GM15510 (cell line): Measurements from ENCODE around the gene TLE7.

Experiments
- POLR2A ChIP-seq: IDR thresholded peaks from 3 replicates; pipeline ENCODE4 v1.6.1; 2011; ENCODE audit warnings: borderline replicate concordance; ENCODE audit not compliant: insufficient read length; ENCODE audit errors: extremely low read depth

Gene TLE7

DNA sequence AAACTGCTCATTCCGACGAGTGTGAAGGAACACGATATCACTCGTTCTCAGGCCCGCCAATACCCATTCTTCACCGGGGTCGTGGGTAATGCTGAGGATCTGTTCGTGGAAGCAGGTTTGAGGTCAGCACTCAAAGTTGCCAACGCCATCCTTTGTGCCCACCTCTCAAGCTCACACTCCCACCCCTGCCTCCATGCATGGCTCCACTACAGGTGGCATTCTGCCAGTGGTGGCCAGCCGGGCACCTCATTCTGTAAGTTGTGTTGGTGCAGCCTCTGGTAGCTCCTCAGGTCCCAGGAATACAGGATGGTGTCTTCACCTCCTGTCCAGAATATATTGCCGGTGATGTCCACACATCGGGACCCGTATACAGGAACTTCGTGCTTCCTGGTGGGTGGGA, 10.7 kb downstream of the TLE7 start:
- TF ChIP-seq POLR2A, result no peak

GRCh38 chr16:71430744-71431143, 11.1 kb downstream of the TLE7 start:
- no peak for TF ChIP-seq POLR2A

DNA sequence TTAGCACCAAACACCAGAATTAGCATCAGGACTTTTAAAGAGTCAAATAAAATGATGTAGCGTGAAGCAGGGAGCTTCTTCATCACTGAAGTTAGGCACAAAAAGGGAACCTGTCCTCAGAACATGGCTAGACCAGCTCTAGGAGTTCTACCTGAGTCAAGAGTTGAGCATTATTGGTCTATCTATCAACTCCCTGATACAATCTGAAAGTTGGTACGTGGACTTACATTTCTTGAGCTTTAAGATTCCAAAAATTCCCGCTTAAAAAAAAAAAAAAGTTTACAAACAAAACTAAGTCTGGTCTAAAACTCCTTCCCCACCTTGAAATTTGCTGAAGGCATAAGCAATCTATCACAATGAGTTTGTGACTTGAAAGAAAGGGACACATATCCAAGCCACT, 12.3 kb downstream of the TLE7 start:
- TF ChIP-seq POLR2A, result no peak

DNA sequence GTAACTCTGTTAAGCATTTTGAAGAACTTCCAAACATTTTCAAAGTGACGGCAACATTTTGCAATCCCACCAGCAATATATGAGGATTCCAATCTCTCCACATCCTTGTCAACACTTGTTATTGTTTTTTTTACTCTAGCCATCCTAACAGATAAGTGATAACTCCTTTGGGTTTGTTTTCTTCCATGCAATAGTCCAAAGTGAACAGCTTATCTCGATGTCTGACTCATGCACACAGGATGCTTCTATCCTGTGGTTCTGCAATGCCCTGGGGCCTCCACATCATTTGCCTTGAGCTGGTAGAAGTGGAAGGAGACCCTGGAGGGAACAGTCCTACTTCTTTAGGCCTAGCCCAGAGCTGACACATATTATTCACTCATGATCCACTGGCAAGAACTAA, 13.0 kb downstream of the TLE7 start:
- no peak for TF ChIP-seq POLR2A

DNA sequence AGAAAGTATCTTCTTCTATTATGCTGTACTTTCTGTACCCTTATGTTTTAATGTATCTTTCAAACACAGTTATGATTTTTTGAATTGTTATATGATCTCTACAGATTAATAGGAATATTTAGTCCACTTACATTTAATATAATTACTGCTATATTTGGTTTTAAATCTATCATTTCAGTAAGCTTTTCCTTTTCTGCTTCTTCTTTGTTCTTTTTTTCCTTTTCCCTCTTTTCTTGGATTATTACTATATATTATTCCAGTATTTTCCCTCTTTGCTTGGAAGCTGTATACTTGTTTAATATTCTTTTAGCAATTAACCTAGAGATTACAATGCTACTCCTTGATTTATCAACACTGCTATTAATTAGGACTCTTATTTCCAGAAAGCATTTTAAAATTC, 13.5 kb downstream of the TLE7 start:
- TF ChIP-seq POLR2A, result no peak

GRCh38 chr16:71426880-71427615, 14.8 kb downstream of the TLE7 start:
- TF ChIP-seq POLR2A, result no peak

GRCh38 chr16:71426069-71426879, 15.6 kb downstream of the TLE7 start:
- TF ChIP-seq POLR2A, result no peak

GRCh38 chr16:71425746-71426068, 16.1 kb downstream of the TLE7 start:
- no peak for TF ChIP-seq POLR2A

DNA sequence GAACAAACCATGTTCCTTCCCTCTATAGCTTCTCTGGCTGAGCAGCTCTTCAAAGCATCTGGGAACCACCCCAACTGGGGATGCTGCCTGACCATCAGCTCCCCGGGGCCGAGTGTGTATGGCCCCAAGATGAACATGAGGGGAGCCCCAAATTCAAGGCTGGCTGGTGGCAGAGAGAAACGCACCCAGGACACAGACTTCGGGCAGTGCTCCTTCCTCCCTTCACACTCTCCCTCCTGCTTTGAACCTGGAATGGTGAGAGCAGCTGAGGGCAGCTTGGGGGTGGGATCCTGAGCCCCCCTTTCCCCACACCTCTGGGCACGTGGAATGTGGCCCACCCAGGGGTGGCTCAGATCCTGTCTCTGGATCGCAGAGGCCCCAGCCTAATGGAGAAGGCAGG, 17.2 kb downstream of the TLE7 start:
- TF ChIP-seq POLR2A, result no peak

DNA sequence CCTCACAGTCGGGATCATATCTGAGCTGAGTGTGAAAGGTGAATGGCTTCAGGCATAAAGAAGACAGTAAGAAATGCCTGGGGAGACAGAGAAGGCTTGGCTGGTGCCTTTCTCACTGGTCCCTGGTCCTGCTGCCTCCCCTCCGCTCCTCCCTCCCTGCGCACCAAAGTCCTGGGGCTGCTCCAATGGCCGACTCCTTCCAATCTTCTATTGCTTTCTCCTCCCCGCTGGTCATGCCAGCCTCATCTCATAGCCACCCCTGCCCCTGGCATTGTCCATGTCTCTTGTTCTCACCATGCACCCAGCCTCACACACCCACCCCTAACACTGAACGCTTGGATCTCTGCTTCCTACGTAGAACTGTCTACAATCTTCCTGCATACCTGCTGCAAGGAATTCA, 18.0 kb downstream of the TLE7 start:
- no peak for TF ChIP-seq POLR2A

- TF ChIP-seq POLR2A, result no peak
Observed at GRCh38 chr16:71423016-71423415, 18.8 kb downstream of the TLE7 start.

DNA sequence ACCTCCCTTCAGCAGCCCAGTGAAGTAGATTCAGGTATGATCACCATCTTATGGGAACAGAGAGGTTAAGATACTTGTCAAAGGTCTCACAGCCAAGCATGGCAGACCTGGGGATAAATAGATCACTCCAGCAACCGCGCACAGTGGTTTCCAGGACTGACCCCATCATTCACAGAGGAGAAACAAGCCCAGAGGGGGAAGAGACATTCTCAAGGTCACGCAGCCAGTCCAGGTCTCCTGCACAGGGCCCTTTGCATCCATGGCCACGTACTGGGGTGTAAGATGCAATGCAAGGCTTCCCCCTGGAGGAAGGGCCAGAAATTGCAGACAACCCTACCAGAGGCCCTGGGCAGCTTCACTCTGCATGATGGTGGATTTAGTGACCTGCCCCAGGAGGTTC, 19.9 kb downstream of the TLE7 start:
- TF ChIP-seq POLR2A, result no peak

DNA sequence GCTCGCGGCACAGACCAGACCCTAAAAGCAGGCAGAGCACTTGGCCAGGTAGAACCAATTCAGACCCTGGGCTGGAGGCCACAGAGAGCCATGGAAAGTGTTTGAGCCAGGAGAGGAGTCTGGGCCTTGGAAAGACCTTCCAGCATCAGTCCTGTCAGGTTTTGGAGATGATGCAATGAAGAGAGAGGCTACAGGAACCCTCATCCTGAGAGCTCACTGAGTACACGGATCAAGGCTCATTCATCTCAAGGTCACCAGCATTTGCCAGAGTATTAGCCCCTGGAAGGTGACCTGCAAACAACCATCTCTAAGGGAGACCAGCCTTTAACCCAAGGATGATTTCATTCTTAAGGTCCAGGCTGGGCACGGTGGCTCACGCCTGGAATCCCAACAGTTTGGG, 27.8 kb downstream of the TLE7 start:
- TF ChIP-seq POLR2A, result no peak

DNA sequence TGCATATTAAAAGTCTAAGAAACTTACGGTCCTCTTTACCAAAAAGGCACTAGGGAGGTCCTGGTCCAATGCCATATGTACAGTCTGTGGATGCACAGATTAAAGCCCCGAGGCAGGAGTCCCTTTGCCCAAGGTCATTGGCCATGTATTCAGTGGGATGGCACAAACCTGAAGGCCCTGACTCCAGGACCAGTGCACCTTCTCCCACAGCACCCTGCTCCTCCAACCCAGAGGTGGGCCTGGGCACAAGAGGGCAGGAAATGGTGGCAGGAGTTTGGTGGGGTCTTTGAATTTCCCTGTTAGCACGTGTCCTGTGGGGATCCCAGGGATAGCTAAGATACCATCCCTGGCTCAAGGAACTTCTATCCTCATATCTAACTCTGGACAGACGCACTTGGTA, 28.5 kb downstream of the TLE7 start:
- no peak for TF ChIP-seq POLR2A

DNA sequence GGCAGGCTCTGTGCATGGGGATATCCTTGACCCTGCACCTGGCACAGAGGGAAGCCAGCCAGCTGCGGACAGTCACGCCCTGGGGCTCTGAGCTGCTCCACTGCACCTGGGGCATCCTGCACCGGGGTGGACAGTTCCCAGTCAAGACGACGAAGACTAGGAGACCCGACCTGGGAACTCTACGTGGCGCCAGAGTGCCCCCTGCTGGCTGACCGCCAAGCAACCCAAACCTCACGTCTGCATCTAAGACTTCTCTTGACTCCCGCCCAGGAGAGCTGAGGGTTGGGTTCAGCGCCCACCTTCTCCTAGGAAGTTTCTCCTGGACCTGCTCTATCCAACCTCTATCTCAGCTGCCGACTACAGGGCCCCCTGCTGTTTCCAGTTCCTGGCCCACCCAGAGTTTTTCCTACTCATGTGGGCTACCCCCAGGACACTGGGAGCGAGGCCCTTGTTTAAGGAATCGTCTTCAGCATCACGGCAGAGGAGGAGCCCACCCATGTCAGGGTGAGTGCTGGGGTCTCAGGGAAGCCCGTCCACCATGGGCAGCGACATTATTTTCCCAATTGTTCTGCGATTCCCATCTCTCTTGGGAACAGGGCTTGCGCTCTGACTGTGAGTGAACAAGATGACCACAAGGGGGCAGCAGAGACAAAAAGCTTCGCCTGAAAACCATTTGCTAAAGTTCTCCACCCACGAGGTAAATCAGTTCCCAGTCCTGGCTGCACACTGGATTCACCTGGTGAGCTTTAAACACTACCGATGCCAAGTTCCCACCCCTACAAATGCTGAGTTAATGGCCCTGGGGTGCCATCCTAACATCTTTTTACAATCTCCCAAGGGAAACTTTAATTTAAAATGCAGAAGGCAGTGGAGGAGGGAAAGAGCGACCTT, 29.3 kb downstream of the TLE7 start:
- TF ChIP-seq POLR2A, result no peak
